Measurements from ENCODE around the gene RAX. TPM values are rescaled to one million over a fixed set of nuclear protein-coding genes. Genes with fewer than 3 reads are reported as not detected.

RAX gene
- total and polyA plus RNA-seq, 2 of the 8 experiments (the other 6 are each of a cell fraction or from before 2014, with no cell fraction given): 0.12 to 0.52 TPM

- ChIA-PET CTCF (ENCODE audit: partially characterized antibody) (interaction anchor here (0.8 to 15.5 kb wide), 12 partner anchors 8 to 135 kb away, joined by 4 to 129 read pairs (median 8); partner anchors contain the start of genes CPLX4 and GRP), POLR2A (ENCODE audit: partially characterized antibody) (interaction anchor here (0.8 to 1.1 kb wide), 3 partner anchors 18 to 79 kb away, joined by 3 to 5 read pairs (median 4); partner anchors contain the start of gene GRP)
- FAIRE-seq (no peak), DNase-seq (ENCODE audit: low read depth in 1 of 2, low spot score in 2 of 2) (no peak)
- H3K27ac ChIP-seq (ENCODE audit: low read depth, low read length): no peak overlapping the region
- H3K79me2 ChIP-seq (ENCODE audit: control insufficient read depth in 1 of 2, insufficient read depth in 2 of 2, low read length in 2 of 2): no peaks in the 10 kb centered on the region
- no peak overlapping the region for H3K56ac ChIP-seq (replicated peaks; ENCODE audit: insufficient read length, low read depth, low read length)
- H3K14ac ChIP-seq (ENCODE audit: insufficient read length): no peak overlapping the region
- H2AFZ ChIP-seq (ENCODE audit: low read length): peak overlapping the region; percentile 30; the same call in 1 of the 2 replicates
- no peak overlapping the region for H2BK15ac ChIP-seq (ENCODE audit: low read length)
- H4K91ac ChIP-seq (replicated peaks; ENCODE audit: insufficient read length, low read length): no peak overlapping the region
- H3K18ac ChIP-seq (ENCODE audit: extremely low read depth, low read length): peak overlapping the region; percentile 55; the same call in 1 of the 2 replicates
- H2BK12ac ChIP-seq (ENCODE audit: low read depth, low read length): peak overlapping the region; percentile 50; the same call in 1 of the 2 replicates
- no peak overlapping the region for H2BK5ac ChIP-seq (ENCODE audit: low read depth, low read length)
- peak overlapping the region; percentile 33 to 63 (median 48); a peak in 7 of 8 replicates for H3K4me3 ChIP-seq (ENCODE audit: extremely low read depth in 1 of 4, insufficient read depth in 2 of 4, low read depth in 3 of 4, low read length in 4 of 4)
- H3K9ac ChIP-seq (replicated peaks in 1 of 4; ENCODE audit: extremely low read depth in 1 of 4, low read depth in 3 of 4, low read length in 3 of 4): no peak overlapping the region
- no peaks in the 10 kb centered on the region for H3K79me1 ChIP-seq (ENCODE audit: low read depth, low read length)
- H2BK120ac ChIP-seq (replicated peaks; ENCODE audit: low read depth, low read length): no peak overlapping the region
- no peak overlapping the region; the same call in 1 of the 2 replicates for H2AK5ac ChIP-seq (ENCODE audit: low read depth, low read length)
- peaks cover 90 to 98% (median 95%) of the 10 kb centered on the region in 4 experiments for H3K27me3 ChIP-seq (replicated peaks in 1 of 4; ENCODE audit: control insufficient read depth in 3 of 4, extremely low read depth in 1 of 4, insufficient read depth in 3 of 4, low read length in 3 of 4)
- peaks cover 0 to 49% (median 25%) of the 10 kb centered on the region in 4 experiments; a peak in 6 of 7 replicates for H3K4me1 ChIP-seq (replicated peaks in 1 of 4; ENCODE audit: control insufficient read depth in 3 of 4, insufficient read depth in 4 of 4, low read length in 3 of 4)
- 5% methylated on average over 28 of the region's 28 CpGs; no CpG with 5 or more reads in 1 of the 2 experiments for WGBS, 2 experiments (ENCODE audit: extremely low coverage in 1 of 2, insufficient coverage in 1 of 2, insufficient read length in 1 of 2, insufficient replicate concordance in 2 of 2, low coverage in 1 of 2, low lambda C conversion rate in 2 of 2, missing lambda C conversion rate in 1 of 2)
- no peaks in the 10 kb centered on the region for H3K9me3 ChIP-seq (ENCODE audit: insufficient read depth in 2 of 2, low read depth in 1 of 2, low read length in 1 of 2)
- peaks cover 15% of the 10 kb centered on the region; the same call in 1 of the 2 replicates for H3K23me2 ChIP-seq (ENCODE audit: low read depth, low read length)
- peaks cover 15 to 25% of the 10 kb centered on the region in 2 experiments for H4K20me1 ChIP-seq (replicated peaks in 1 of 2; ENCODE audit: control insufficient read depth in 1 of 2, insufficient read depth in 2 of 2, low read length in 2 of 2)
- no peak overlapping the region for H2BK20ac ChIP-seq (ENCODE audit: low read length)
- H3K4me2 ChIP-seq (ENCODE audit: insufficient read depth in 1 of 2, low read depth in 2 of 2, low read length in 2 of 2): peak overlapping the region; percentile 82 to 83
- no peak overlapping the region for H4K5ac ChIP-seq (ENCODE audit: insufficient read length, low read depth, low read length)
- H3K4ac ChIP-seq (replicated peaks; ENCODE audit: insufficient read length, low read depth, low read length): no peak overlapping the region
- no peaks in the 10 kb centered on the region; a peak in 1 of 8 replicates for H3K36me3 ChIP-seq (ENCODE audit: control insufficient read depth in 2 of 4, insufficient read depth in 4 of 4, low read length in 3 of 4)
- H3K23ac ChIP-seq (ENCODE audit: insufficient read length): no peak overlapping the region
- no peak overlapping the region for H4K8ac ChIP-seq (ENCODE audit: extremely low read depth, insufficient read depth, low read length)
- no peak for TF ChIP-seq KDM5A (IDR thresholded peaks at IDR 0.05; ENCODE audit: low read length)
- TF ChIP-seq SIX5 (IDR thresholded peaks at IDR 0.05; ENCODE audit: low read depth, low read length): no peak
- peak; percentile 18 for TF ChIP-seq KDM4A (IDR thresholded peaks at IDR 0.05; ENCODE audit: low read depth, low read length, severe bottlenecking)
- TF ChIP-seq SIRT6 (IDR thresholded peaks at IDR 0.05; ENCODE audit: low read length): no peak
- TF ChIP-seq EGR1 (IDR thresholded peaks at IDR 0.05; ENCODE audit: borderline replicate concordance, low read depth, low read length): no peak
- no peak for TF ChIP-seq SP1 (IDR thresholded peaks at IDR 0.05; ENCODE audit: low read depth, low read length)
- TF ChIP-seq TEAD4 (IDR thresholded peaks at IDR 0.05; ENCODE audit: low read depth, low read length): no peak
- no peak for TF ChIP-seq JUN (IDR thresholded peaks at IDR 0.05; ENCODE audit: low read depth, low read length)
- peak; percentile 1 for TF ChIP-seq ASH2L (IDR thresholded peaks at IDR 0.05; ENCODE audit: low read length)
- peak; percentile 94 for TF ChIP-seq SUZ12 (IDR thresholded peaks at IDR 0.05; ENCODE audit: low read length)
- TF ChIP-seq, protein P1, sequence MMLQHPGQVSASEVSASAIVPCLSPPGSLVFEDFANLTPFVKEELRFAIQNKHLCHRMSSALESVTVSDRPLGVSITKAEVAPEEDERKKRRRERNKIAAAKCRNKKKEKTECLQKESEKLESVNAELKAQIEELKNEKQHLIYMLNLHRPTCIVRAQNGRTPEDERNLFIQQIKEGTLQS (IDR thresholded peaks at IDR 0.05; ENCODE audit: insufficient read depth, low read depth, low read length): no peak
- no peak for TF ChIP-seq NRF1 (IDR thresholded peaks at IDR 0.05; ENCODE audit: low read depth, low read length)
Observed at GRCh38 chr18:59268127-59268720, 5.0 kb downstream of the RAX start.
